ENCODE results near the gene MAP2K7.
A peak's percentile ranks its signal among the peaks of the same experiment; 100 is the strongest.
"Not testable (repeated sequence)": the region's sequence is repeated elsewhere in the genome, so short reads cannot be mapped to it uniquely, and the experiment has no call there.

Gene MAP2K7

GRCh38 chr19:7920519-7921301 lies 17.0 kb downstream of the MAP2K7 start:
- peak; percentile 100 for DNase-seq

- no peak for DNase-seq
Measured at GRCh38 chr19:7921302-7921966, 17.8 kb downstream of the MAP2K7 start.

DNA sequence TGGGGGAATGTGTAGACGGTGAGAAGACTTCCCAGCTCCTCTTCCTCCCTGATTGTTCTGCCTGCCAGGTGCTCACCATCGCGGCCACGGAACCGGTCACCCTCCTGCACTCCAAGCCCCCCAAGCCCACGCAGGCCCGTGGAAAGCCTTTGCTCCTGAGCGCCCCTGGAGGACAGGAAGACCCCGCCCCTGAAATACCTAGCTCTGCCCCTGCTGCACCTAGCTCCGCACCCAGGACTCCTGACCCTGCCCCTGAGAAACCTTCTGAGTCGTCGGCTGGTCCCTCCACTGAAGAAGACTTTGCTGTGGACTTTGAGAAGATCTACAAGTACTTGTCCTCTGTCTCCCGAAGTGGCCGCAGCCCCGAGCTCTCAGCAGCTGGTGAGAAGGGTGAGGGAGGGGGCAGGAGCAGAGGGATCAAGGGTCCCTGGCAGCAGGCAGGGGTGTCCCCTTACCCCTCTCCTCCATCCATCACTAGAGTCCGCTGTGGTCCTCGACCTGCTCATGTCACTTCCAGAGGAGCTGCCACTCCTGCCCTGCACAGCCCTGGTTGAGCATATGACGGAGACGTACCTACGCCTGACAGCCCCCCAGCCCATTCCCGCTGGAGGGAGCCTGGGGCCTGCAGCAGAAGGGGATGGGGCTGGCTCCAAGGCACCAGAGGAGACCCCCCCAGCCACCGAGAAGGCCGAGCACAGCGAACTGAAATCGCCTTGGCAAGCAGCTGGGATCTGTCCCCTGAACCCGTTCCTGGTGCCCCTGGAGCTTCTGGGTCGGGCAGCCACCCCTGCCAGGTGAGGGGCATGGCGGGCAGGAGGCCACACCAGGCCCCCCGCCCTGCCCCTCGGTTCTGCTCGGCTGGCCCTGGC lies 18.5 kb downstream of the MAP2K7 start:
- DNase-seq, result no peak

DNA sequence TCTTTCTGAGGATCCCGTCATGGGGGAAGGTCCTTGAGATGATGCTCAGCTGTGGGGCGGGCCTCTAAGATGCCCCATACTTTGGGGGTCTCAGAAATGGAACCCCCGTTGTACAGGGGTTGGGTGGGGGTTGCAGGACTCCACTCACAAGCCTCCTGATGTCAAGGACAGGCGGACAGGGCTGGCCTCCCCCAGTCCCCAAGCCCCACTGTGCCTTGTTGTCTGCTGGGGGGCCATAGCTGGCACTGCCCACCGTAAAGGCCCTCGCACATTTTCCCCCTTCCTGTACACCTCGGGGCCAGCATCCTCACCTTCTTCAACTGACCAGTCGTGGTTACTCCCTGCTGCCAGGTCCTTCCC lies 19.1 kb downstream of the MAP2K7 start:
- DNase-seq, result no peak

DNA sequence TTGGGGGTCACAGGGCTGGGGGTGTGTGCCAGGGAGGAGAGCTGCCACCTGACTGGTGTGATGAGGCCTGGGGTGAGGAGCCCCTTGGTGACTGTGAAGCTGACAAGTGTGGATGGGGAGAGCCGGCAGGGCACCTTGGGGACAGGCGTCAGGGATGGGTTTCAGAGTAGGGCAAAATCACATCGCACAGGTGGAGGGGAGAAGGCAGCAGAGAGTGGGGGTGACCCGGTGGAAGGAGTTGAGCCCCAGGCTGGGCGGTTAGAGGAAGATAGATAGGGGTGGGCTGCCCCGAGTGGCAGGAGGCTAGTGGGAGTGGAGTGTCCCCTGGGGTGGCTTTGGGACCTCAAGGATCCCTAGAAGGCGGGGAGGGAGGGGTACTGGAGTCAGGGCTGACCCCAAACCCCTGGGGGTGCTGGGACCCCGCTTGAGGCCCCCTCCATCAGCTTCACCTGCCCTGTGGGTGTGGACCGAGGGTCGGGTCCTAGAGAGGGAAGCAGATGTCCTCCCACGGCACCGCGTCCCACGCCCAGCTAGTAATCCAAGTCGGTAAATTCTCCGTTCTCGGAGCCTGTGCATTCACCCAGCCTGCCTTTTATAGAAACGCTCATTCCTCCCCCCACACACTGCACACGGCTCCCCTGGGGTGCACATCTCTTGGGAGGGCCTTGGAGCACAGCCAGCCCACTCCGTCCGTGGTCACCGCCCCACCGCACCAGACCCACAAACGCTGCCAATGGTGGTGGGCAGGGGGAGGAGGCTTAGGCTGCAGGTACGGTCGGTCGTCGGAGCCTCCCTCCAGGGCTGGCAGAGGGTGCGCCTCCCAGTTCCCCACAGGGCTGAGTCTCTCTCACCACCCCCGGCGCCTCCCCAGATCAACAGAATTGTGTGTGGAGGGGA lies 19.9 kb downstream of the MAP2K7 start:
- no peak for DNase-seq

- DNase-seq, result no peak
Measured at GRCh38 chr19:7924241-7924640, 20.6 kb downstream of the MAP2K7 start.

DNA sequence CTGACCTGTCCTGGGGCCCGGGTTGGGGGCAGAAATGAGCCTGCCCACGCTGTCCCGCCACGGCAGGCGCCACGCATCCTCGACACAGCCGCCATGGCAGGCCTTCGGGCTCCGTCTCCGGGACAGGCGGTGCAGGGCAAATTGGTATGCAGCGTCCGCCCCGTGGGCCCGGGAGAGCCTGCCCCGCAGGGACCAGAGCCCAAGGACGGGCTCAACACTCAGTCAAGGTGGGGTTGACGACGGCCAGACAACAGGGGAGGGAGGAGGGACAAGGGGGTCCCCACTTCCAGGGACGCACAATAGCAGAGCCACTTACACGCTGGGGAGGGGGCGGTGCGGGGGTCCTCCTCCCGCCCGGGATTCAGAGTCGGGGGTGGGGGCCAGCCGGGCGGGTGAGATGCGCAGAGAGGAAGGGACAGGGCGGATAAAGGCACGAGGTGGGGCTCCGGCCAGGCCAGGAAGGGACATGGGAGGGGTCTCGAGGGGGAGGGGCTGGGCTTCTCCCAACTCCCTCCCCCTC lies 21.0 kb downstream of the MAP2K7 start:
- DNase-seq, result no peak

- peak; percentile 93 for DNase-seq
Measured at GRCh38 chr19:7925171-7925851, 21.6 kb downstream of the MAP2K7 start.

DNA sequence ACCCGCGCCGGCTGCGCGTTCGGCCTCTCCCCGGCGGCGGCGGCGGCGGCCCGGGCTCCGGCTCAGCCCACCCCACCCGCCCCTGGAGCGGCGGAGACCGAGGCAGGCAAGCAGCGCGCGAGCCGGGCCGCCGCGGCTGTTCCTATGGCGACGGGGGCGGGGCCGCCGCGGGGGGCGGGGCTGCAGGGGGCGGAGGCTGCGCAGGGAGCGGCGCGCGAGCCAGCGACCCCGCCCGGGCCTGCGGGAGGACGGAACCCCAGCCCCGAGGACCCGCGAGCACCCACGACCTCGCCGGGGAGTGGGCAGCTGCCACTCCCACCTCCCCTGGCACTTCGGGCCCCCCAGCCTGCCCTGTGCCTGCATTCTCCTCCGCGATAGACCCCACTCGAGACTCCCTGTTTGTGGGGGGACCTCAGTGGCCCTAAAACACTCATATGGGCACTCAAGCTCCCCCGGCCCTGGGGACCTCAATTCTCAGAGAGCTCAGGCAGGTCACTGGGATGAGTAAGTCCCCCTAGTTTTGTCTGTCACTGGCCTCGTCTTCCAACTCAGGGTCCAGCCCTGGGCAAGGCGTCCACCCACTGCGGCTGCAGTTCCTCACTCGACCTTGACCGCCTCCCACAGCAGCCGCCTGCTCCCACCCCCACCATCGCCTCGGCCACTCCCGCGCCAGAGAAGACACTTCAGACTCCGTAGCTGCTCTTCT lies 22.5 kb downstream of the MAP2K7 start, which contains the start of gene CTXN1:
Gene CTXN1, minus strand, starts transcription at position 115 of the 706 bp plus-strand sequence. CDS start 597 bp downstream, outside the sequence.
- DNase-seq, result peak; percentile 87

- no peak for DNase-seq
Measured at GRCh38 chr19:7926727-7927604, 23.3 kb downstream of the MAP2K7 start.

DNA sequence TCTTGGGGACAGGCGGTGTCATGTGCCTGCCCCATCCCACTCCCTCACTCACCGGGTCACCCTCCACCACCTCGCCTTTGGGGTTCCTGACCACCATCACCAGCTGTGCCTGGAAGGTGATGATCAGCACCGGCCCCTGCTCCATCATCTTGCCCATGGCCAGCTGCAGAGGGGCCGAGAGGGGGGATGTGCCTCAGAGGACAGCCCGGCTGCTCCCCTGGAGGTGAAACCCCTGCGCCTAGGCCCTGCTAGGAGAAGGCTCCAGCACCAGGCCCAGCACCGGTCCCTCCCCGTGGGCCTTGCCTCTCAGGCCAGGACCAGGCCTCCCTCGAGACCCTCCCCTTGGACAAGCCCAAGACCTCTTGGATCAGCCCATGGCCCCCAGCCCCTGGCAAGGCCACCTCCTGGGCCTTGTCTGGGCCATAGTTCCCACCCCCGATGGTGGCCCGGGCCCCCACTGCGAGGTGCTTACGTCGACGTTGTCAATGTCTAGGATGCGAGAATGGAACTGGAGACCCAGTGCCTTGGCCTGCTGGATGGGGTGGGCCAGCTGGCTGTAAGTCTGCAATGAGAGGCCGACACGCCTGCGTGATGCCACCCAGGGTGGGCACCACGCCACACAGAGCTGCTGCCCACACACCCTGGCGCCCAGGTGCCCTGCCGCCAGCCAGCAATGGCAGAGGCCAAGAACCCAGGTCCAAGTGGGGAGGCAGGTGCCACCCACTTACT lies 24.1 kb downstream of the MAP2K7 start:
- no peak for DNase-seq

- DNase-seq, result no peak
Measured at GRCh38 chr19:7928334-7928706, 24.6 kb downstream of the MAP2K7 start.

DNA sequence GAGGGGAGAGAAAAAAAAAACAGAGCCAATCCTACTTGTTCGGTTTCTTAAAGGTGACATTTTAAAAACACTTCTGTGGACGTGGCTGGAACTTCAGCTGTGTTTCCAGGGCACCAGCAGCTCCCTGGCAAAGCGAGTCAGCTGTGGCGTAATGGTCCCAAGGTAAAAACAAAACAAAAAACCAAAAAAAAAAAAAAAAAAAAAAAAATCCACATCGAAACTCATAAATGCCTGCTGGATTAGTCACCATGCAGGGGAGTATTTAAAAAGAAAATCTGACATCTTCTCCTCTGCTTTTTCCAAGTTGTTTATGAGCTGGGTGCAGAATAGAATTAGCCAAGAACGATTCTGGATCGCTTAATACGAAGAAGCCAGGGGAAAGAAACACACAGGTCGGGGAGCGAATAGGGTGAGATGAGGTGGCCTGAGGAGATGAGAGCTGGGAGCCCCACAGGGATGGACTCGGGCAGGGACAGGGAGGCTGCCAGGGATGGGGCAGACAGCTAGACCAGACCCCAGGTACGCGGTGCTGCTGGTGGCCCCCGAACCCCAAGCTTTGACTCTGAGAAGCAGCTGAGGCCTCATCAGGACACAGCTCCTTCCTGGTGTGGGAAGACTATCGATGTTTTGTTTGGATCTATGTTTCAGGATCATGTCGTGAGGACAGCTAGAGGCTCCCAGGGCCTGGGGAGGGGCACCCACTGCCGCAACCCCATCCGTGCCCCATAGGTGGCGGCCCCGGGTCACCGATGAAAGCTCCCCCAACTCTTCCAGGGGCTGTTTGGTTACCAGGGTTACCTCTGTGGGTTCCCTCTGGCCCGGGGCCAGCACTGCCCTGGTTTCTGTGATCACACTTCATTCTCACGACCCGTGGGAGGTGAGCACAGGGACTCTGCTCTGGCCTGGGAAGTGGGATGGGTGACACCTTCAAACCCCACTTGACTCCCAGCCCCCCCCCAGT lies 25.3 kb downstream of the MAP2K7 start:
- peak; percentile 85 for DNase-seq

- DNase-seq, result not testable (repeated sequence)
Measured at GRCh38 chr19:7930030-7930429, 26.4 kb downstream of the MAP2K7 start.

DNA sequence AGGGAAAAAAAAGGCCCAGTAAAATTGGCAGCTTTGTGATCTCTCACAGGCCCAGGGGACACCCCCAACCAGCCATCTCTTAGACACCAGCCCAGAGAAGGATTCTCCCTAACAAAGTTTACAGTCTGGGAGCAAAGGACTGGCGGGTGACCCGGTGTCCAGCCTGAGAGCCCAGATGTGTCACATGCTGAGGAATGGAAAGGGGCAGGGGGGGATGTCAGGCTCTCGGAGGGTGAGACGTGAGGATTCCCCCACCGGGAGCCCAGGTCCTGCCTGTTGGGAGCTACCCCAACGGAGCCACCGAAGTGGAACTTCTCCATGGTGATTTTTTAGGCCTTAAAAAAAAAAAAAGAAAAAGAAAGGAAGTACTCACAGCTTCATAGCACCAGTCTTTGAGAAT lies 27.1 kb downstream of the MAP2K7 start:
- no peak for DNase-seq

DNA sequence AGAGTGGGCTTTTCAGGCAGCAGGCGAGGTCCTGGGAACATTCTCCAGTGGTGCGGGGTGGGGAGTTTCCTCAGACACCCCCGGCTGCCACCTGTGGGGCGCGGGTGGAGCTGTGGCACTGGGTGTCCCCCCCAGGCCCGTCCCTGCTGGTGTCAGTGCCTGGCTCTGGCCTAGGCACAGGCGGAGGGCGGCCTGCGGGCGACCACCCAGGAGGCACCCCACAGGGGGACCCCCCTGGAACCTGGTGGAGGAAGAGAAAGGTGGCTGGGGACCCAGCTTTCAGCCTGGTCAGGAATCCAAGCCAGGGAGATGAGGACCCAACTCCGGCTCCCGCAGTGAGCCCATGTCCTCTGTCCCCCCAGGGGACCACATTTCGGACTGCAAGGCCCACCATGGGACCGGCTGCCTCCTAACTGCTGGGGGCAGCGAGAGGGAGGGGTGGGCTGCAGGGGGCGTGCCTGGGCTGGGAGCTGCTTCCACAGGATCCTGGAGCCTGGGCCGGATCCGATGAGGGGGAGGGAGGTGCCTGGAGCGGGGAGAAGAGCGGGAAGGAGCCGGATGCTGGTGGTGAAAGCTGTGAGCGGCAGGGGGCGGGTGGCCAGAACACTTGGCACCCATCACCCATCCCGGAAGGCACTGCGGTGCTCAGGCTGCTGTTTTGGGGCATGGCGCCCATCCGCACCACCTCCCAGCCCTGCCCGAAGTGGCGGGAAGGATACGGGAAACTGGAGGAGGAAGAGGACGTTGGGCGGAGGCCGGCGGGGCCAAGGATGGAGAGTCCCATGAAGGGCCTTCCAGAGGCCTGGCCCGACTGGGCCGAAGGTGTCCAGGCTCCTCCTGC lies 27.8 kb downstream of the MAP2K7 start:
- no peak for DNase-seq
